KMS-11 (cell line): ENCODE measurements around the gene HDAC10.

ENCODE experiments used
- H2AFZ ChIP-seq: fragments of 200-600 bp; sonication (generic); 2 replicates; pipeline ENCODE4 v1.6.1; 2016; ENCODE audit warnings: antibody characterized with exemption, mixed run types, low read depth
- H3K27ac ChIP-seq: fragments of 200-600 bp; sonication (generic); 2 replicates; pipeline ENCODE4 v1.6.1; 2016; ENCODE audit warnings: mild to moderate bottlenecking, mixed run types
- H3K27me3 ChIP-seq: fragments of 200-600 bp; sonication (generic); 2 replicates; pipeline ENCODE4 v1.6.1; 2017; ENCODE audit warnings: mild to moderate bottlenecking, low read depth, mixed run types, moderate library complexity; ENCODE audit not compliant: insufficient read depth
- H3K36me3 ChIP-seq: fragments of 200-600 bp; sonication (generic); 2 replicates; pipeline ENCODE4 v1.6.1; 2017; ENCODE audit warnings: mild to moderate bottlenecking, mixed run types; ENCODE audit not compliant: insufficient read depth
- H3K4me1 ChIP-seq: fragments of 200-600 bp; sonication (generic); 2 replicates; pipeline ENCODE4 v1.6.1; 2016; ENCODE audit warnings: mild to moderate bottlenecking, low read depth, mixed run types; ENCODE audit not compliant: poor library complexity, severe bottlenecking
- H3K4me2 ChIP-seq: fragments of 200-600 bp; sonication (generic); 2 replicates; pipeline ENCODE4 v1.7.0; 2016; ENCODE audit warnings: mild to moderate bottlenecking, mixed run types
- H3K4me3 ChIP-seq: fragments of 200-600 bp; sonication (generic); IDR thresholded peaks from 2 replicates; pipeline ENCODE4 v1.6.1; 2017; ENCODE audit warnings: low read depth, low read length, mixed read lengths; ENCODE audit not compliant: insufficient read depth
- H3K79me2 ChIP-seq: fragments of 200-600 bp; sonication (generic); 2 replicates; pipeline ENCODE4 v1.6.1; 2016; ENCODE audit warnings: low read depth, mixed run types; ENCODE audit not compliant: insufficient read depth
- H3K9ac ChIP-seq: fragments of 200-600 bp; sonication (generic); 2 replicates; pipeline ENCODE4 v1.6.1; 2016; ENCODE audit warnings: mild to moderate bottlenecking, mixed run types
- H4K20me1 ChIP-seq: fragments of 200-600 bp; sonication (generic); 2 replicates; pipeline ENCODE4 v1.6.1; 2016; ENCODE audit warnings: mild to moderate bottlenecking, mixed run types; ENCODE audit not compliant: insufficient read depth
- CTCF ChIP-seq: fragments of 200-600 bp; sonication (generic); conservative IDR thresholded peaks from 2 replicates; pipeline ENCODE4 v1.6.1; 2017; ENCODE audit warnings: low read depth, mild to moderate bottlenecking, antibody characterized with exemption, low read length, moderate library complexity, mixed read lengths

The HDAC10 gene

GRCh38 chr22:50258361-50259292 is 7.6 kb upstream of the HDAC10 start:
- Histone ChIP-seq H3K36me3 (no peaks in the 10 kb centered on the region), H3K4me3 (no peak overlapping the region), H3K9ac (no peak overlapping the region), H3K4me2 (no peak overlapping the region), H4K20me1 (no peaks in the 10 kb centered on the region), H3K27me3 (no peaks in the 10 kb centered on the region), H3K4me1 (peaks cover 10% of the 10 kb centered on the region), H2AFZ (no peak overlapping the region), H3K79me2 (no peaks in the 10 kb centered on the region), H3K27ac (no peak overlapping the region)
- no peak for TF ChIP-seq CTCF

GRCh38 chr22:50257451-50258360 is 6.6 kb upstream of the HDAC10 start:
- Histone ChIP-seq H3K9ac (no peak overlapping the region), H3K4me1 (peaks cover 8% of the 10 kb centered on the region), H4K20me1 (no peaks in the 10 kb centered on the region), H3K4me2 (no peak overlapping the region), H3K27ac (no peak overlapping the region), H3K27me3 (no peaks in the 10 kb centered on the region), H2AFZ (no peak overlapping the region), H3K4me3 (no peak overlapping the region), H3K36me3 (no peaks in the 10 kb centered on the region), H3K79me2 (no peaks in the 10 kb centered on the region)
- no peak for TF ChIP-seq CTCF

DNA sequence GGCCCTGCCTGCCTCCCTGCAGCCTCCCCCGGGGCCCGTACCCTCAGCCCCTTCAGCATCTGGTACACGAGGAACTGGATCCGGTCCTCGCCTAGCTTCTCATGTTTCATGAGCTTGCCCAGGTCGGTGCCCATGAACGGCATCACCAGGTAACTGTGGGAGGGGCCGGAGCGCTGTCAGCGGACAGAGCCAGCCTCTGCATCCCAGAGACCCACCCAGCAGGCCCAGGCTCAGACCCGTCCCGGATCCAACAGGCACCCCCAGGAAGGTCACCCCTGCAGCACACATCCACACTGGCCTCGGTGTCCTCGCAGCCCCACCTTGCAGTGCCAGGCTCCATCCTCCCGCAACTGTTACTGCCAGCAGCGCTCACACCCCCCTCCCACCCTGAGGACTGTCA is 6.0 kb upstream of the HDAC10 start:
- no peaks in the 10 kb centered on the region for H3K36me3 ChIP-seq
- H3K79me2 ChIP-seq, result no peaks in the 10 kb centered on the region
- H2AFZ ChIP-seq, result no peak overlapping the region
- no peak overlapping the region for H3K9ac ChIP-seq
- TF ChIP-seq CTCF, result no peak
- no peaks in the 10 kb centered on the region for H4K20me1 ChIP-seq
- H3K4me2 ChIP-seq, result no peak overlapping the region
- H3K27ac ChIP-seq, result no peak overlapping the region
- no peak overlapping the region for H3K4me3 ChIP-seq
- H3K27me3 ChIP-seq, result no peaks in the 10 kb centered on the region
- peaks cover 2% of the 10 kb centered on the region for H3K4me1 ChIP-seq

DNA sequence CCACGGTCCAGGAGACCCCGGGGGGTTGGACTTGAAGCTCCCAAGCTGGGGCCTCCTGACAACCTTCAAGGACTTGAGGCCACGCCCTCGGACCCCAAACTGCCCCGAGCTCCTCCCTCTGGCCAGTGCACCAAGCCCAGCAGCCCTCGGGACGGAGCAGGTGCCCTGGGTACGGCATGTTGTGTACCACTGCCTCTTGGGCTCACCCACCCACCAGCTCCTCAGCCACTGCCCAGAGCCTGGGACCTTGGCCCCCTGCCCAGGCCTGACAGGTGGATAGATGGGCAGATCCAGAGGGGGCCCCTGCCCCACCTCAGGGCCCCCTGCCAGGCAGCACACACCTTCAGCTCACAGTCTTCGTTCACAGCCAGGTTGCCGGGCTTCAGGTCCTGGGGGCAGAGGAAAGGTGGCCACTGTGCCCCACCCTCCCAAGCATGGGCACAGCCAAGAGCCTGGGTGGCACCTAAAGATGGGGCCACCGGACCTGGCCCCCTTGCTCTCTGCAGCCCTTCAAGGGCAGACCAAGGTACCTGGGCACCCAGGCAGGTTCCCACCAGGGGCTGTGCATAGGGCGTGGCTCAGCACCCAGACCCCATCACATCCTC is 5.3 kb upstream of the HDAC10 start:
- no peak overlapping the region for H2AFZ ChIP-seq
- H3K79me2 ChIP-seq, result no peaks in the 10 kb centered on the region
- H3K27ac ChIP-seq, result no peak overlapping the region
- H4K20me1 ChIP-seq, result no peaks in the 10 kb centered on the region
- no peak overlapping the region for H3K4me3 ChIP-seq
- no peak overlapping the region for H3K4me2 ChIP-seq
- no peak overlapping the region for H3K9ac ChIP-seq
- no peaks in the 10 kb centered on the region for H3K27me3 ChIP-seq
- H3K36me3 ChIP-seq, result no peaks in the 10 kb centered on the region
- no peak for TF ChIP-seq CTCF
- no peaks in the 10 kb centered on the region for H3K4me1 ChIP-seq
